ENCODE data around the gene PLXNA4. TPM values are rescaled to one million over a fixed set of nuclear protein-coding genes. Genes with fewer than 3 reads are reported as not detected.

PLXNA4 gene
- total and polyA plus RNA-seq, 2 experiments from 2014 or later: 1.9 to 4.8 TPM

GRCh38 chr7:132348341-132348740, 227.9 kb downstream of the PLXNA4 start:
- H3K9me2 ChIP-seq (replicated peaks; ENCODE audit: insufficient read depth): no peaks in the 10 kb centered on the region
- H2AFZ ChIP-seq: no peak overlapping the region
- no peak overlapping the region for H3K4me2 ChIP-seq
- no peak for DNase-seq (ENCODE audit: low spot score)
- no peaks in the 10 kb centered on the region for H4K20me1 ChIP-seq (ENCODE audit: insufficient read depth, poor library complexity, severe bottlenecking)
- TF ChIP-seq EZH2 (IDR thresholded peaks at IDR 0.05; ENCODE audit: borderline replicate concordance) (no peak), EZH2phosphoT487 (IDR thresholded peaks at IDR 0.05; ENCODE audit: low read depth, severe bottlenecking, unreplicated experiment) (no peak), CTCF (IDR thresholded peaks at IDR 0.05; ENCODE audit: poor library complexity) (no peak)
- peaks cover 19% of the 10 kb centered on the region for H3K4me1 ChIP-seq (ENCODE audit: insufficient read depth)
- H3K27ac ChIP-seq: no peak overlapping the region
- no peak overlapping the region for H3K4me3 ChIP-seq
- WGBS (ENCODE audit: low lambda C conversion rate, missing lambda C conversion rate): 83% methylated on average over 4 of the region's 4 CpGs
- H3K27me3 ChIP-seq: no peaks in the 10 kb centered on the region
- no peaks in the 10 kb centered on the region for H3K36me3 ChIP-seq (replicated peaks; ENCODE audit: insufficient read depth, low read depth)
- H3K9me3 ChIP-seq (ENCODE audit: low read depth): no peaks in the 10 kb centered on the region
- H3K79me2 ChIP-seq: no peaks in the 10 kb centered on the region

- no peaks in the 10 kb centered on the region for H3K9me2 ChIP-seq (replicated peaks; ENCODE audit: insufficient read depth)
- no peaks in the 10 kb centered on the region for H3K79me2 ChIP-seq
- H3K4me2 ChIP-seq: no peak overlapping the region
- no peaks in the 10 kb centered on the region for H4K20me1 ChIP-seq (ENCODE audit: insufficient read depth, poor library complexity, severe bottlenecking)
- H3K36me3 ChIP-seq (replicated peaks; ENCODE audit: insufficient read depth, low read depth): no peaks in the 10 kb centered on the region
- no peak overlapping the region for H3K27ac ChIP-seq
- no peak for TF ChIP-seq EZH2 (IDR thresholded peaks at IDR 0.05; ENCODE audit: borderline replicate concordance)
- TF ChIP-seq EZH2phosphoT487 (IDR thresholded peaks at IDR 0.05; ENCODE audit: low read depth, severe bottlenecking, unreplicated experiment): no peak
- no peak for TF ChIP-seq CTCF (IDR thresholded peaks at IDR 0.05; ENCODE audit: poor library complexity)
- no peaks in the 10 kb centered on the region for H3K27me3 ChIP-seq
- H2AFZ ChIP-seq: no peak overlapping the region
- H3K4me3 ChIP-seq: no peak overlapping the region
- H3K4me1 ChIP-seq (ENCODE audit: insufficient read depth): peaks cover 15% of the 10 kb centered on the region
- WGBS (ENCODE audit: low lambda C conversion rate, missing lambda C conversion rate): 92% methylated on average over 3 of the region's 3 CpGs
- no peak for DNase-seq (ENCODE audit: low spot score)
- H3K9me3 ChIP-seq (ENCODE audit: low read depth): no peaks in the 10 kb centered on the region
Measured at GRCh38 chr7:132347858-132348257, 228.4 kb downstream of the PLXNA4 start.

GRCh38 chr7:132347123-132347522, 229.1 kb downstream of the PLXNA4 start:
- H3K36me3 ChIP-seq (replicated peaks; ENCODE audit: insufficient read depth, low read depth): no peaks in the 10 kb centered on the region
- H3K27me3 ChIP-seq: no peaks in the 10 kb centered on the region
- 91% methylated on average over 7 of the region's 7 CpGs for WGBS (ENCODE audit: low lambda C conversion rate, missing lambda C conversion rate)
- TF ChIP-seq EZH2phosphoT487 (IDR thresholded peaks at IDR 0.05; ENCODE audit: low read depth, severe bottlenecking, unreplicated experiment) (no peak), EZH2 (IDR thresholded peaks at IDR 0.05; ENCODE audit: borderline replicate concordance) (no peak), CTCF (IDR thresholded peaks at IDR 0.05; ENCODE audit: poor library complexity) (no peak)
- H3K4me1 ChIP-seq (ENCODE audit: insufficient read depth): peaks cover 8% of the 10 kb centered on the region
- H3K4me2 ChIP-seq: no peak overlapping the region
- H3K9me2 ChIP-seq (replicated peaks; ENCODE audit: insufficient read depth): no peaks in the 10 kb centered on the region
- no peaks in the 10 kb centered on the region for H4K20me1 ChIP-seq (ENCODE audit: insufficient read depth, poor library complexity, severe bottlenecking)
- no peak overlapping the region for H3K4me3 ChIP-seq
- no peaks in the 10 kb centered on the region for H3K9me3 ChIP-seq (ENCODE audit: low read depth)
- DNase-seq (ENCODE audit: low spot score): no peak
- no peak overlapping the region for H2AFZ ChIP-seq
- no peaks in the 10 kb centered on the region for H3K79me2 ChIP-seq
- H3K27ac ChIP-seq: no peak overlapping the region

All from hepatocyte (in vitro differentiated cells).